Measurements from ENCODE around the gene MBD3L2B. TPM values are rescaled to one million over a fixed set of nuclear protein-coding genes. Genes with fewer than 3 reads are reported as not detected.
"Not testable (repeated sequence)": the region's sequence is repeated elsewhere in the genome, so short reads cannot be mapped to it uniquely, and the experiment has no call there.

The MBD3L2B gene
- total RNA-seq (2014; rRNA removed; shearing (Covaris generic)): not detected in 2 replicates

- not testable (repeated sequence) for H3K4me1 ChIP-seq (replicated peaks); H3K27ac ChIP-seq; H3K4me3 ChIP-seq; H3K36me3 ChIP-seq; H3K9me3 ChIP-seq (replicated peaks); DNase-seq (ENCODE audit: low read depth in 1 of 2, low spot score in 2 of 2); H3K27me3 ChIP-seq (replicated peaks)
Measured at GRCh38 chr19:7021331-7021730, at the start of gene MBD3L2B. MBD3L2B (minus strand) TSS chr19:7021431; CDS start chr19:7021397, 34 bp downstream.

- Histone ChIP-seq H3K4me3 (peak overlapping the region; percentile 79), H3K27ac (peak overlapping the region; percentile 14), H3K36me3 (peaks cover 44% of the 10 kb centered on the region), H3K27me3 (replicated peaks) (no peaks in the 10 kb centered on the region), H3K9me3 (replicated peaks) (peaks cover 9% of the 10 kb centered on the region), H3K4me1 (replicated peaks) (peaks cover 7% of the 10 kb centered on the region; the same call in 1 of the 2 replicates)
- no peak for DNase-seq (ENCODE audit: low read depth in 1 of 2, low spot score in 2 of 2)
Measured at GRCh38 chr19:7069904-7070226, 48.6 kb upstream of the MBD3L2B start.

GRCh38 chr19:7069042-7069903, 48.0 kb upstream of the MBD3L2B start, which contains the start of gene ZNF557:
ZNF557 (plus strand) TSS chr19:7069703; CDS start chr19:7075075, 5,372 bp downstream.
- Histone ChIP-seq H3K27me3 (replicated peaks) (no peaks in the 10 kb centered on the region), H3K4me3 (peak within 1 kb of the TSS; percentile 79)

GRCh38 chr19:7068599-7068998, 47.4 kb upstream of the MBD3L2B start:
- Histone ChIP-seq H3K4me3 (peak overlapping the region; percentile 79), H3K36me3 (peaks cover 35% of the 10 kb centered on the region), H3K4me1 (replicated peaks) (peaks cover 7% of the 10 kb centered on the region; the same call in 1 of the 2 replicates), H3K27me3 (replicated peaks) (no peaks in the 10 kb centered on the region), H3K9me3 (replicated peaks) (peaks cover 9% of the 10 kb centered on the region), H3K27ac (no peak overlapping the region)
- no peak for DNase-seq (ENCODE audit: low read depth in 1 of 2, low spot score in 2 of 2)

More at GRCh38 chr19:7069042-7069903, 48.0 kb upstream of the MBD3L2B start, which contains the start of gene ZNF557:
- H3K27ac ChIP-seq: peak within 1 kb of the TSS; percentile 14
- H3K9me3 ChIP-seq (replicated peaks): peaks cover 9% of the 10 kb centered on the region
- peaks cover 7% of the 10 kb centered on the region; the same call in 1 of the 2 replicates for H3K4me1 ChIP-seq (replicated peaks)
- H3K36me3 ChIP-seq: peaks cover 42% of the 10 kb centered on the region
- peak; percentile 96 to 98 for DNase-seq (ENCODE audit: low read depth in 1 of 2, low spot score in 2 of 2)

GRCh38 chr19:7067716-7068115, 46.5 kb upstream of the MBD3L2B start:
- Histone ChIP-seq H3K4me1 (replicated peaks) (peaks cover 7% of the 10 kb centered on the region; the same call in 1 of the 2 replicates), H3K4me3 (no peak overlapping the region), H3K9me3 (replicated peaks) (peaks cover 9% of the 10 kb centered on the region), H3K36me3 (peaks cover 28% of the 10 kb centered on the region), H3K27me3 (replicated peaks) (no peaks in the 10 kb centered on the region), H3K27ac (no peak overlapping the region)
- DNase-seq (ENCODE audit: low read depth in 1 of 2, low spot score in 2 of 2): no peak

GRCh38 chr19:7067122-7067521, 45.9 kb upstream of the MBD3L2B start:
- H3K27ac ChIP-seq; H3K27me3 ChIP-seq (replicated peaks); H3K9me3 ChIP-seq (replicated peaks); H3K4me3 ChIP-seq; H3K4me1 ChIP-seq (replicated peaks): not testable (repeated sequence)
- H3K36me3 ChIP-seq: peaks cover 22% of the 10 kb centered on the region
- peak in 1 of 2 experiments; percentile 58 for DNase-seq (ENCODE audit: low read depth in 1 of 2, low spot score in 2 of 2)

- DNase-seq (ENCODE audit: low read depth in 1 of 2, low spot score in 2 of 2): no peak
Measured at GRCh38 chr19:7063764-7064418, 42.7 kb upstream of the MBD3L2B start.

GRCh38 chr19:7063339-7063738, 42.1 kb upstream of the MBD3L2B start:
- no peak for DNase-seq (ENCODE audit: low read depth in 1 of 2, low spot score in 2 of 2)
- Histone ChIP-seq H3K9me3 (replicated peaks) (no peaks in the 10 kb centered on the region), H3K4me1 (replicated peaks) (no peaks in the 10 kb centered on the region), H3K27me3 (replicated peaks) (no peaks in the 10 kb centered on the region), H3K4me3 (no peak overlapping the region), H3K36me3 (no peaks in the 10 kb centered on the region), H3K27ac (no peak overlapping the region)

More at GRCh38 chr19:7063764-7064418, 42.7 kb upstream of the MBD3L2B start:
- Histone ChIP-seq H3K36me3 (0 out of 2 replicates have a peak, but pooled peaks cover 2% of the 10 kb centered on the region), H3K4me1 (replicated peaks) (peaks cover 4% of the 10 kb centered on the region; the same call in 1 of the 2 replicates), H3K4me3 (no peak overlapping the region), H3K27me3 (replicated peaks) (no peaks in the 10 kb centered on the region), H3K9me3 (replicated peaks) (peaks cover 3% of the 10 kb centered on the region; the same call in 1 of the 2 replicates), H3K27ac (no peak overlapping the region)

GRCh38 chr19:7059977-7060376, 38.7 kb upstream of the MBD3L2B start:
- DNase-seq (ENCODE audit: low read depth in 1 of 2, low spot score in 2 of 2); H3K4me3 ChIP-seq; H3K27me3 ChIP-seq (replicated peaks); H3K27ac ChIP-seq; H3K36me3 ChIP-seq; H3K4me1 ChIP-seq (replicated peaks); H3K9me3 ChIP-seq (replicated peaks): not testable (repeated sequence)

GRCh38 chr19:7058576-7058975, 37.3 kb upstream of the MBD3L2B start, which contains the start of gene MBD3L3:
MBD3L3 (minus strand) TSS chr19:7058676; CDS start chr19:7058605, 71 bp downstream.
- not testable (repeated sequence) for H3K27ac ChIP-seq; H3K27me3 ChIP-seq (replicated peaks); H3K36me3 ChIP-seq; H3K4me1 ChIP-seq (replicated peaks); H3K4me3 ChIP-seq; H3K9me3 ChIP-seq (replicated peaks); DNase-seq (ENCODE audit: low read depth in 1 of 2, low spot score in 2 of 2)

GRCh38 chr19:7056371-7056770, 35.1 kb upstream of the MBD3L2B start:
- not testable (repeated sequence) for H3K27ac ChIP-seq; H3K9me3 ChIP-seq (replicated peaks); H3K27me3 ChIP-seq (replicated peaks); H3K4me1 ChIP-seq (replicated peaks); H3K36me3 ChIP-seq; H3K4me3 ChIP-seq
- DNase-seq (ENCODE audit: low read depth in 1 of 2, low spot score in 2 of 2): peak in 1 of 2 experiments; percentile 21

- not testable (repeated sequence) for H3K27me3 ChIP-seq (replicated peaks); H3K4me1 ChIP-seq (replicated peaks); DNase-seq (ENCODE audit: low read depth in 1 of 2, low spot score in 2 of 2); H3K9me3 ChIP-seq (replicated peaks); H3K27ac ChIP-seq; H3K4me3 ChIP-seq; H3K36me3 ChIP-seq
Measured at GRCh38 chr19:7055679-7056078, 34.4 kb upstream of the MBD3L2B start.

- not testable (repeated sequence) for H3K27ac ChIP-seq; H3K9me3 ChIP-seq (replicated peaks); DNase-seq (ENCODE audit: low read depth in 1 of 2, low spot score in 2 of 2); H3K4me3 ChIP-seq; H3K36me3 ChIP-seq; H3K27me3 ChIP-seq (replicated peaks); H3K4me1 ChIP-seq (replicated peaks)
Measured at GRCh38 chr19:7054635-7055368, 33.6 kb upstream of the MBD3L2B start.

Measured in SJSA1 (cell line).